H9 (cell line): Measurements from ENCODE around the gene PLEKHA7. TPM values are rescaled to one million over a fixed set of nuclear protein-coding genes. Genes with fewer than 3 reads are reported as not detected.

Source experiments
- DNase-seq: peaks from one replicate; pipeline ENCODE4 v3.0.0-alpha.2; 2017
- H2AFZ ChIP-seq: one replicate; pipeline ENCODE4 v1.6.1; 2013; ENCODE audit warnings: mild to moderate bottlenecking, low read length, control low read depth, moderate library complexity
- H2AK5ac ChIP-seq: 2 replicates; pipeline ENCODE4 v1.6.1; 2013; ENCODE audit warnings: low read length, control low read depth, mixed read lengths; ENCODE audit not compliant: insufficient read length
- H2BK120ac ChIP-seq: one replicate; pipeline ENCODE4 v1.6.1; 2013; ENCODE audit warnings: low read depth, mild to moderate bottlenecking, low read length, control low read depth, inconsistent platforms; ENCODE audit not compliant: poor library complexity, severe bottlenecking
- H2BK12ac ChIP-seq: 2 replicates; pipeline ENCODE4 v1.6.1; 2013; ENCODE audit warnings: low read length, control low read depth, mixed read lengths, low read depth; ENCODE audit not compliant: insufficient read length
- H2BK15ac ChIP-seq: 2 replicates; pipeline ENCODE4 v1.6.1; 2013; ENCODE audit warnings: low read depth, low read length, control low read depth
- H2BK20ac ChIP-seq: one replicate; pipeline ENCODE4 v1.6.1; 2013; ENCODE audit warnings: low read depth, mild to moderate bottlenecking, low read length, control low read depth, inconsistent platforms; ENCODE audit not compliant: poor library complexity, severe bottlenecking
- H2BK5ac ChIP-seq: 2 replicates; pipeline ENCODE4 v1.6.1; 2013; ENCODE audit warnings: low read length, control low read depth, mixed read lengths; ENCODE audit not compliant: insufficient read length
- H3K14ac ChIP-seq: 2 replicates; pipeline ENCODE4 v1.6.1; 2013; ENCODE audit warnings: low read length, control low read depth; ENCODE audit not compliant: insufficient read depth
- H3K18ac ChIP-seq: 2 replicates; pipeline ENCODE4 v1.6.1; 2013; ENCODE audit warnings: low read depth, mild to moderate bottlenecking, mixed read lengths, low read length, control low read depth; ENCODE audit not compliant: insufficient read length
- H3K23ac ChIP-seq: 2 replicates; pipeline ENCODE4 v1.6.1; 2013; ENCODE audit warnings: low read length, control low read depth, mixed read lengths, low read depth; ENCODE audit not compliant: insufficient read length
- H3K23me2 ChIP-seq: 2 replicates; pipeline ENCODE4 v1.6.1; 2013; ENCODE audit warnings: low read depth, mild to moderate bottlenecking, mixed read lengths, low read length, control low read depth; ENCODE audit not compliant: insufficient read length, poor library complexity, severe bottlenecking
- H3K27ac ChIP-seq: 2 replicates; pipeline ENCODE4 v1.5.1; 2013; ENCODE audit warnings: low read length, control low read depth, mixed read lengths, low read depth; ENCODE audit not compliant: insufficient read length
- H3K27me3 ChIP-seq: 2 replicates; pipeline ENCODE4 v1.6.1; 2013; ENCODE audit warnings: low read length, control low read depth, inconsistent platforms; ENCODE audit not compliant: insufficient read depth
- H3K4ac ChIP-seq: 2 replicates; pipeline ENCODE4 v1.6.1; 2013; ENCODE audit warnings: low read depth, mild to moderate bottlenecking, control low read depth, inconsistent platforms, low read length, moderate library complexity
- H3K4me1 ChIP-seq: 2 replicates; pipeline ENCODE4 v1.6.1; 2013; ENCODE audit warnings: low read length, control low read depth, inconsistent platforms; ENCODE audit not compliant: insufficient read depth
- H3K4me2 ChIP-seq: 2 replicates; pipeline ENCODE4 v1.6.1; 2013; ENCODE audit warnings: low read length, control low read depth, mixed read lengths; ENCODE audit not compliant: insufficient read length, insufficient read depth
- H3K56ac ChIP-seq: 2 replicates; pipeline ENCODE4 v1.6.1; 2013; ENCODE audit warnings: low read depth, mild to moderate bottlenecking, mixed read lengths, low read length, control low read depth; ENCODE audit not compliant: insufficient read length
- H3K79me1 ChIP-seq: 2 replicates; pipeline ENCODE4 v1.6.1; 2013; ENCODE audit warnings: low read depth, mild to moderate bottlenecking, moderate library complexity, low read length, control low read depth, inconsistent platforms; ENCODE audit not compliant: insufficient read depth, poor library complexity, severe bottlenecking
- H3K79me2 ChIP-seq: 2 replicates; pipeline ENCODE4 v1.6.1; 2013; ENCODE audit warnings: low read length, control low read depth, inconsistent platforms; ENCODE audit not compliant: insufficient read depth
- H3K9ac ChIP-seq: 2 replicates; pipeline ENCODE4 v1.6.1; 2013; ENCODE audit warnings: low read length, control low read depth, mixed read lengths; ENCODE audit not compliant: insufficient read length; ENCODE audit errors: extremely low read depth
- H3K9me3 ChIP-seq: one replicate; pipeline ENCODE4 v1.6.1; 2013; ENCODE audit warnings: low read depth, low read length, inconsistent platforms; ENCODE audit not compliant: control insufficient read depth
- H3T11ph ChIP-seq: one replicate; pipeline ENCODE4 v1.6.1; 2013; ENCODE audit warnings: mild to moderate bottlenecking, low read length, control low read depth, inconsistent platforms
- H4K20me1 ChIP-seq: one replicate; pipeline ENCODE4 v1.6.1; 2013; ENCODE audit not compliant: control insufficient read depth, insufficient read length, insufficient read depth
- H4K5ac ChIP-seq: 2 replicates; pipeline ENCODE4 v1.6.1; 2013; ENCODE audit warnings: low read depth, mild to moderate bottlenecking, mixed read lengths, low read length, control low read depth; ENCODE audit not compliant: insufficient read length
- H4K8ac ChIP-seq: replicated peaks from 2 replicates; pipeline ENCODE4 v1.6.1; 2013; ENCODE audit warnings: low read length, control low read depth, mixed read lengths, low read depth; ENCODE audit not compliant: insufficient read length
- H4K91ac ChIP-seq: 2 replicates; pipeline ENCODE4 v1.6.1; 2013; ENCODE audit warnings: low read depth, mild to moderate bottlenecking, moderate library complexity, mixed read lengths, low read length, control low read depth; ENCODE audit not compliant: insufficient read length
- H3K27ac Mint-ChIP-seq, 3 experiments: 2 replicates in 2 of 3; 3 replicates in 1 of 3; pipeline ENCODE4 v1.8.0; 2020 to 2021; ENCODE audit warnings: mixed read lengths in 3 of 3, mild to moderate bottlenecking in 1 of 3, moderate library complexity in 1 of 3
- H3K27me3 Mint-ChIP-seq: 2 replicates; pipeline ENCODE4 v1.8.0; 2021; ENCODE audit warnings: low read depth, mild to moderate bottlenecking, moderate library complexity, mixed read lengths
- H3K36me3 Mint-ChIP-seq, 3 experiments: 2 replicates in 2 of 3; 3 replicates in 1 of 3; pipeline ENCODE4 v1.8.0; 2020 to 2021; ENCODE audit warnings: low read depth in 3 of 3, mixed read lengths in 3 of 3; ENCODE audit not compliant: insufficient read depth in 1 of 3
- H3K4me1 Mint-ChIP-seq, 2 experiments: 2 replicates each; pipeline ENCODE4 v1.8.0; 2020; ENCODE audit warnings: mixed read lengths in 2 of 2
- H3K4me3 Mint-ChIP-seq, 2 experiments: 2 replicates in 1 of 2; 3 replicates in 1 of 2; pipeline ENCODE4 v1.8.0; 2020 to 2021; ENCODE audit warnings: mild to moderate bottlenecking in 2 of 2, mixed read lengths in 2 of 2, moderate library complexity in 1 of 2
- H3K9me3 Mint-ChIP-seq, 2 experiments: 2 replicates in 1 of 2; 3 replicates in 1 of 2; pipeline ENCODE4 v1.8.0; 2020; ENCODE audit warnings: mild to moderate bottlenecking in 2 of 2, mixed read lengths in 2 of 2, moderate library complexity in 1 of 2
- WGBS: extraction: QIAGEN DNeasy Blood & Tissue Kit; methylation state at CpG from one replicate; pipeline ENCODE4 v1.1.7; 2013; ENCODE audit warnings: missing lambda C conversion rate, low lambda C conversion rate, mixed read lengths; ENCODE audit not compliant: insufficient read length; ENCODE audit errors: extremely low coverage; 5-methylcytosine and 5-hydroxymethylcytosine counted together
- total RNA-seq: library from RNA; stranded (reverse); gene quantifications from 2 replicates; pipeline ENCODE4 v1.2.1, GENCODE V29; 2021
- TF ChIP-seq, protein P1 (sequence below): fragments of 200-600 bp; sonication (generic); conservative IDR thresholded peaks from 3 replicates; pipeline ENCODE4 v1.8.0; 2021; ENCODE audit warnings: antibody characterized with exemption, mild to moderate bottlenecking

PLEKHA7 gene
- total RNA-seq, 1 experiment from 2014 or later = 21.0 TPM

DNA sequence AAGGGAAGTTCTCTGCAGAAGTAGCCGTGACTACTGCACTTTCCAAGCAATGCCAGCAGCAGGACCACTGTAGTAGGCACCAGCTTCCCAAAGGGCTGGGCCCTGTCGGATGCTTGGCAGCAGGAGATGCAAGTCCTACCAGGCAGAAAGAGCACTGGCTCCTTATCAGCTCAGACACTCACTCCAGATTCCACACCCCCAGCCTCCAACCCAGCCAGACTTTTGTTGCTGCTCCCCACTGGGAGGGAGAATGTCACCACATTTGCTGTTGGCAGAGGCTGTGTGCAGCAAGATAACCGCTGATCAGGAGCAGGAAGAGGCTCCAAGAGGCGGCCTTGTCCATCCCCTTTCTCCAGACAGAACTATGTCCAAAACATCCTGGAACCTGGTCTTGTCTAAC lies 157.0 kb downstream of the PLEKHA7 start:
- no peak overlapping the region for H2AFZ ChIP-seq
- no peak overlapping the region for H2BK15ac ChIP-seq
- H3K14ac ChIP-seq = no peak overlapping the region
- Mint-ChIP-seq H3K9me3 (no peaks in the 10 kb centered on the region), H3K4me1 (peaks cover 13% of the 10 kb centered on the region in 2 experiments), H3K4me3 (no peak overlapping the region), H3K27me3 (no peaks in the 10 kb centered on the region), H3K27ac (no peak overlapping the region), H3K36me3 (peaks cover 0 to 19% (median 4%) of the 10 kb centered on the region in 3 experiments; a peak in 5 of 7 replicates)
- no peak overlapping the region for H3T11ph ChIP-seq
- H3K4me2 ChIP-seq = no peak overlapping the region
- no peak overlapping the region for H3K23ac ChIP-seq
- no peaks in the 10 kb centered on the region for H3K79me2 ChIP-seq
- no peaks in the 10 kb centered on the region for H3K4me1 ChIP-seq
- no peak overlapping the region for H2BK5ac ChIP-seq
- H2BK12ac ChIP-seq = no peak overlapping the region
- H2BK120ac ChIP-seq = no peak overlapping the region
- no peak overlapping the region for H3K18ac ChIP-seq
- H3K9ac ChIP-seq = no peak overlapping the region
- no peak overlapping the region for H3K56ac ChIP-seq
- WGBS = no CpG with 5 or more reads among the region's 4 CpGs
- no peak for DNase-seq
- no peak overlapping the region for H3K27ac ChIP-seq
- H3K4ac ChIP-seq = no peak overlapping the region
- H4K91ac ChIP-seq = no peak overlapping the region
- H3K23me2 ChIP-seq = no peaks in the 10 kb centered on the region
- TF ChIP-seq, protein P1, sequence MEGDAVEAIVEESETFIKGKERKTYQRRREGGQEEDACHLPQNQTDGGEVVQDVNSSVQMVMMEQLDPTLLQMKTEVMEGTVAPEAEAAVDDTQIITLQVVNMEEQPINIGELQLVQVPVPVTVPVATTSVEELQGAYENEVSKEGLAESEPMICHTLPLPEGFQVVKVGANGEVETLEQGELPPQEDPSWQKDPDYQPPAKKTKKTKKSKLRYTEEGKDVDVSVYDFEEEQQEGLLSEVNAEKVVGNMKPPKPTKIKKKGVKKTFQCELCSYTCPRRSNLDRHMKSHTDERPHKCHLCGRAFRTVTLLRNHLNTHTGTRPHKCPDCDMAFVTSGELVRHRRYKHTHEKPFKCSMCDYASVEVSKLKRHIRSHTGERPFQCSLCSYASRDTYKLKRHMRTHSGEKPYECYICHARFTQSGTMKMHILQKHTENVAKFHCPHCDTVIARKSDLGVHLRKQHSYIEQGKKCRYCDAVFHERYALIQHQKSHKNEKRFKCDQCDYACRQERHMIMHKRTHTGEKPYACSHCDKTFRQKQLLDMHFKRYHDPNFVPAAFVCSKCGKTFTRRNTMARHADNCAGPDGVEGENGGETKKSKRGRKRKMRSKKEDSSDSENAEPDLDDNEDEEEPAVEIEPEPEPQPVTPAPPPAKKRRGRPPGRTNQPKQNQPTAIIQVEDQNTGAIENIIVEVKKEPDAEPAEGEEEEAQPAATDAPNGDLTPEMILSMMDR = no peak
- H4K20me1 ChIP-seq = no peaks in the 10 kb centered on the region
- no peak overlapping the region for H2AK5ac ChIP-seq
- no peaks in the 10 kb centered on the region for H3K27me3 ChIP-seq
- no peaks in the 10 kb centered on the region for H3K79me1 ChIP-seq
- no peak overlapping the region for H4K5ac ChIP-seq
- H4K8ac ChIP-seq = no peak overlapping the region
- H3K9me3 ChIP-seq = no peaks in the 10 kb centered on the region
- H2BK20ac ChIP-seq = no peak overlapping the region
